ENCODE measurements around the gene AMACR.
"Not testable (repeated sequence)": the region's sequence is repeated elsewhere in the genome, so short reads cannot be mapped to it uniquely, and the experiment has no call there.

Gene AMACR

GRCh38 chr5:33964132-33964700 is 43.6 kb downstream of the AMACR start:
- DNase-seq = no peak

- DNase-seq = no peak
Measured at GRCh38 chr5:33958176-33958575, 49.7 kb downstream of the AMACR start.

GRCh38 chr5:33957577-33958150 is 50.2 kb downstream of the AMACR start:
- DNase-seq = no peak

DNA sequence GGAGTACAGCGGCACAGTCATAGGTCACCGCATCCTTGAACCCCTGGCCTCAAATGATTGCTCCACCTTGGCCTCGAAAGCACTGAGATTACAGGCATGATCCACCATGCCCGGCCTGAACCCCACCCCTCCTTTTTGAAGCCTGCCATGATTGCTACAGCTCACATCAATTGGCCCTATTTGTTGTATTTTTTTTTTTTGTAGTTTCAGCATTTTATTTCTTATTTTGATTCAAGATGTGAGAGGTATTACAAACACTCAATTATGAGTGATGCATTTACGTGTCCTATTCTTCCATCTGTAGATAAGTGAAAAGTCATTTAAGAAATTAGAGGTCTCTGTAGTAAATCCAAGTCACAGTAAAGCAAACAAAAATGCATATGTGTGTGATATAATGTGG is 55.7 kb downstream of the AMACR start:
- not testable (repeated sequence) for DNase-seq

DNA sequence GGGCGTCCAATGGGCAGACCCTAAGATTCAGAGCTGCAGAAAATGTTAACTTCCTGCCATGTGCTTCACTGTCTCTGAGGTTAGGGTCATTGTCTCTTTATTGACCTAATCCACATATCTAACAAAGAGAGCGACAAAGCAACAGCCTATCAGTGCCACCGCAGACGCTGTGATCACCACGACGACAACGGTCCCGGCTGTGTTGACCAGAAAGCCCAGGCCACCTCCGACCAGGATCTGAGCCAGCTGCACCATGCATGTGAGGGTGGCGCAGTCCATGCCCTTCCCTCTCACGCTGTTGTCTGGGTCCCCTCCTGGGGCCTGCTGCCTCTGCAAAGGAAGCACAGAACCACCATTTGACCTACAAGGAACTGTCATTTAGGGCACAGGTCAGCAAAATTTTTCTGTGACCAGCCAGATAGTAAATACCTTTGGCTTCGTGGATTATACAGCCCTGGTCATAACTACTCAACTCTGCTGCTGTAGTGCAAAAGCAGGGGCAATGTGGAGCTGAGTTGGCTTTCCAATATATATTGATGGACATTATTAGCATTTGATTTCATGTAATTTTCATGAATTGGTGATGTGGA is 63.2 kb downstream of the AMACR start:
- DNase-seq = no peak

GRCh38 chr5:33941090-33941489 is 66.8 kb downstream of the AMACR start:
- DNase-seq = no peak

GRCh38 chr5:33939556-33940262 is 68.1 kb downstream of the AMACR start:
- no peak for DNase-seq

GRCh38 chr5:33938881-33939280 is 69.0 kb downstream of the AMACR start:
- no peak for DNase-seq

DNA sequence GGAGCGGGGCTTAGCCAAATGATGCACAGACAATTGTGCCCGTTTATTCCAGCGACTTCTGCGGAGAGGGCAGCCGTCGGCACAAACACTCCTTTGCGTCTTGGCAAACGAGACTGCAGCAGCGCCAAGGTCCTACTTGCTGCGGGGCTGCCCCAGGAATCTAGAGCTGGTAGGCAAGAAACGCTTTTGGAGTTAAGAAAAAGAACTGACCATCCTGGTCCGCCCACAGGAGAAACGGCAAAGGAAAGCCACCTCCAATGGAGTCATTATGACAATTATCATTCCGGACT is 69.4 kb downstream of the AMACR start:
- DNase-seq = no peak

- DNase-seq = no peak
Measured at GRCh38 chr5:33937707-33938506, 69.9 kb downstream of the AMACR start.

DNA sequence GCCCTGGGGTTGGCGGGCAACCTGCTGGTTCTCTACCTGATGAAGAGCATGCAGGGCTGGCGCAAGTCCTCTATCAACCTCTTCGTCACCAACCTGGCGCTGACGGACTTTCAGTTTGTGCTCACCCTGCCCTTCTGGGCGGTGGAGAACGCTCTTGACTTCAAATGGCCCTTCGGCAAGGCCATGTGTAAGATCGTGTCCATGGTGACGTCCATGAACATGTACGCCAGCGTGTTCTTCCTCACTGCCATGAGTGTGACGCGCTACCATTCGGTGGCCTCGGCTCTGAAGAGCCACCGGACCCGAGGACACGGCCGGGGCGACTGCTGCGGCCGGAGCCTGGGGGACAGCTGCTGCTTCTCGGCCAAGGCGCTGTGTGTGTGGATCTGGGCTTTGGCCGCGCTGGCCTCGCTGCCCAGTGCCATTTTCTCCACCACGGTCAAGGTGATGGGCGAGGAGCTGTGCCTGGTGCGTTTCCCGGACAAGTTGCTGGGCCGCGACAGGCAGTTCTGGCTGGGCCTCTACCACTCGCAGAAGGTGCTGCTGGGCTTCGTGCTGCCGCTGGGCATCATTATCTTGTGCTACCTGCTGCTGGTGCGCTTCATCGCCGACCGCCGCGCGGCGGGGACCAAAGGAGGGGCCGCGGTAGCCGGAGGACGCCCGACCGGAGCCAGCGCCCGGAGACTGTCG is 70.7 kb downstream of the AMACR start:
- DNase-seq = no peak

DNA sequence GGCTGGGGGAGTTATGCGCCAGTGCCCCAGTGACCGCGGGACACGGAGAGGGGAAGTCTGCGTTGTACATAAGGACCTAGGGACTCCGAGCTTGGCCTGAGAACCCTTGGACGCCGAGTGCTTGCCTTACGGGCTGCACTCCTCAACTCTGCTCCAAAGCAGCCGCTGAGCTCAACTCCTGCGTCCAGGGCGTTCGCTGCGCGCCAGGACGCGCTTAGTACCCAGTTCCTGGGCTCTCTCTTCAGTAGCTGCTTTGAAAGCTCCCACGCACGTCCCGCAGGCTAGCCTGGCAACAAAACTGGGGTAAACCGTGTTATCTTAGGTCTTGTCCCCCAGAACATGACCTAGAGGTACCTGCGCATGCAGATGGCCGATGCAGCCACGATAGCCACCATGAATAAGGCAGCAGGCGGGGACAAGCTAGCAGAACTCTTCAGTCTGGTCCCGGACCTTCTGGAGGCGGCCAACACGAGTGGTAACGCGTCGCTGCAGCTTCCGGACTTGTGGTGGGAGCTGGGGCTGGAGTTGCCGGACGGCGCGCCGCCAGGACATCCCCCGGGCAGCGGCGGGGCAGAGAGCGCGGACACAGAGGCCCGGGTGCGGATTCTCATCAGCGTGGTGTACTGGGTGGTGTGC is 71.4 kb downstream of the AMACR start, which contains the start of gene RXFP3:
RXFP3 (plus strand) TSS at position 6 of the 636 bp plus-strand sequence; CDS start at position 361, 355 bp downstream.
- DNase-seq = no peak
